AG04449 (cell line): Measurements from ENCODE around the gene PDRG1.

Source experiments
- CTCF ChIA-PET: fragments of 350-600 bp; formaldehyde crosslinking; extraction: SDS; loops from one replicate; lab custom pipeline; 2021; ENCODE audit warnings: antibody characterized with exemption; lab: Yijun Ruan, JAX
- POLR2A ChIA-PET: fragments of 400-600, 350-600 bp; formaldehyde crosslinking; extraction: SDS; loops from one replicate; lab custom pipeline; 2020; ENCODE audit warnings: antibody characterized with exemption, inconsistent platforms; lab: Yijun Ruan, JAX
- DNase-seq: peaks from one replicate; pipeline ENCODE4 v3.0.0-alpha.2; 2010; ENCODE audit warnings: low read depth, low spot score
- H3K4me3 ChIP-seq: 2 replicates; pipeline ENCODE4 v1.5.1; 2011; ENCODE audit warnings: low read depth, mild to moderate bottlenecking, control low read depth, low read length
- CTCF ChIP-seq: IDR thresholded peaks from one replicate; pipeline ENCODE4 v1.5.1; 2011; ENCODE audit warnings: mild to moderate bottlenecking, moderate library complexity, low read length, control low read depth, inconsistent platforms; ENCODE audit not compliant: insufficient read depth; ENCODE audit errors: missing control alignments

The PDRG1 gene

DNA sequence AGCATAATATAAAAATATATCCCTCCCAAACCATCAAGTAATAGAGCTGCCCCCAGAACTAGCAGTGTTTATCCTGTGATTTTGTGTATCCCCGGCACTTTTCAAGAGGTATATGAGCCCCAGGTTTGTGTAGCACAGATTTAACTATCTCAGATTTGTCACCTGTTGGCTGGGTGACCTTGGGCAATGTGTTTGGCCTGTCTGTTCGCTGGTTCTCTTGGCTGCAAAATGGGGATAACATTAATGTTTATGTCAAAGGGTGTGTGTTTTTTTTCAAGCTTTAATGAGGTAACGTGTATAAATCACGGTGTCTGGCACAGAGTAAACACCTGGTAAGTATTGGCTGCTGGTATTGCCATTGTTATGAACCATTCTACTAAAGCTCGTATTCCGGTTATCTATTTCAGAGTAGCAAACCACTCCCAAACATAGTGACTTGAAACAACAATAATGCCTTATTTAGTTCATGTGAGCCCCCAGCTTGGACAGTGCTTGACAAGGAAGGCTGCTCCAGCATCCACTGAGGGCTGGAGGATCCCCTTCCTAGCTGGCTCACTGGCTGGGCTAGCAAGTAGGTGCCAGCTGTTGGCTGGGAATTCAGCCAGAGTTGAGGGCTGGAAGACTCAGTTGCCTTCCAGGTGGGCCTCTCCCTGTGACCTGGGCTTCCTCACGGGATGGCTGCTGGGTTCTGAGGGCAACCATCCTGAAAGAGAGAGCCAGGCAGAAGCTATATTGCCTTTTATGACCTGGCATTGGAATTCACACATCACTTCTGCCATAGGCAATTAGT is 36.2 kb downstream of the PDRG1 start:
- ChIA-PET CTCF (no interaction called here), POLR2A (no interaction called here)
- no peak for TF ChIP-seq CTCF
- H3K4me3 ChIP-seq: no peak overlapping the region
- no peak for DNase-seq

GRCh38 chr20:31914170-31914569 is 37.7 kb downstream of the PDRG1 start:
- CTCF ChIA-PET: no interaction called here
- no peak overlapping the region for H3K4me3 ChIP-seq
- no peak for DNase-seq
- TF ChIP-seq CTCF: no peak
- POLR2A ChIA-PET: no interaction called here

GRCh38 chr20:31913431-31914157 is 38.3 kb downstream of the PDRG1 start:
- no peak for DNase-seq
- TF ChIP-seq CTCF: no peak
- no peak overlapping the region for H3K4me3 ChIP-seq
- ChIA-PET CTCF (interaction anchor here (1.5 kb wide), 1 partner anchor 38 kb away, joined by 4 read pairs; the partner anchor contains the start of gene PDRG1), POLR2A (no interaction called here)

- no peak for DNase-seq
- ChIA-PET POLR2A (no interaction called here), CTCF (interaction anchor here (1.2 to 1.3 kb wide), 2 partner anchors 42 to 56 kb away, joined by 3 to 4 read pairs; partner anchors contain the start of gene PDRG1)
- no peak for TF ChIP-seq CTCF
- H3K4me3 ChIP-seq: no peak overlapping the region
Measured at GRCh38 chr20:31910071-31910803, 41.6 kb downstream of the PDRG1 start.

GRCh38 chr20:31909253-31910070 is 42.4 kb downstream of the PDRG1 start:
- CTCF ChIA-PET: interaction anchor here (1.2 kb wide), 1 partner anchor 55 kb away, joined by 4 read pairs; no protein-coding TSS in a partner anchor
- no peak overlapping the region for H3K4me3 ChIP-seq
- POLR2A ChIA-PET: no interaction called here
- DNase-seq: no peak
- no peak for TF ChIP-seq CTCF
